HK-2 (cell line): Measurements from ENCODE around the gene ERN1.
"Not testable (repeated sequence)": the region's sequence is repeated elsewhere in the genome, so short reads cannot be mapped to it uniquely, and the experiment has no call there.

Experiments used
- DNase-seq: peaks from one replicate; pipeline ENCODE4 v3.0.0-alpha.2; 2018; ENCODE audit not compliant: unreplicated experiment

Gene ERN1

DNA sequence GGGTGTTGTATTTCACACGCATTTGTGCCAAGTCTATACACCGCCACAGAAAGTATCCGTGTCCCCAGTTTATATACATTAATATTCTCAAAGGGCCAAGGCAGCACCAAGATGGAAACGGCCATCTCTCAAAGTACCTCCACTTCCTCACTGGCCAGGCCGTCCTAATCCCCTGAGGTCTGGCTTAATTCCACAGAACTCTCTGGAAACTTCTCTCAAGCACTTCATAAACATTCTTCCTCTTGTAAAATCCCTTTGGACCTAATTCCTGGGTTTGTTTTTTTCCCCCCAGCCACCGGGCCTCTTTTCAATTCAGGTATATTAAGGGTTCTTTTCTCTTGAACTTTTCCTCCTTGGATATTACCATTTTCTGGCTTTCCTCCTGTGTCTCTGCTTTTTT is 5.1 kb upstream of the ERN1 start:
- DNase-seq = no peak

- no peak for DNase-seq
Measured at GRCh38 chr17:64134216-64134970, 4.4 kb upstream of the ERN1 start.

DNA sequence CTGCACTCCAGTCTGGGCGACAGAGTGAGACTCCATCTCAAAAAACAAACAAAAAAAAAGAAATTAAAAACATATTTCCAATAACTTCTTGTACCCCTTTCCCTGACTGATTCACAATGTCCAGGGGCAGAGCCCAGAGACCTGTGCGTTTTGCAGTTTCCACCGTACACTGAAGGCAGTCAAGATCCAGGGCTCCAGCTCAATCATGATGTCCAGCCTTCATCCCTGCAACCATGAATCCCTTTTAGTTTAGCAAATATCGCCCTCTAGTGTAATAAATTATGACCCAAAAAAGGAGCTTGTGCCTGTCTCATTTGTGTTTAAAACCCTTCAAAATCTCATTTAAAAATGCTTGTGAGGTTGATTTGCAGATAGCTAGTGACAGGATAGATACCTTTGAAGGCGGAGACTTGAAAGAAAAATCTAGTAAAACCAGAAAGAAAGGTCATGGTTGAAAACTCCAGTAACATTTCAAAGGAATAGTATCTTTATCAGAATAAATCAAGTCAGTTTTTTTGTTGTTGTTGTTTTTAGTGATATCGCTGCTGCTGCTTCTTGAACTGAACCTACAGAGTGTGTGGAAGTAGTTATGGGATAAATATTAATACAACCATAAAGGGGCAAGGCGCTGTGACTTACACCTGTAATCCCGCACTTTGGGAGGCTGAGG is 3.7 kb upstream of the ERN1 start:
- no peak for DNase-seq

DNA sequence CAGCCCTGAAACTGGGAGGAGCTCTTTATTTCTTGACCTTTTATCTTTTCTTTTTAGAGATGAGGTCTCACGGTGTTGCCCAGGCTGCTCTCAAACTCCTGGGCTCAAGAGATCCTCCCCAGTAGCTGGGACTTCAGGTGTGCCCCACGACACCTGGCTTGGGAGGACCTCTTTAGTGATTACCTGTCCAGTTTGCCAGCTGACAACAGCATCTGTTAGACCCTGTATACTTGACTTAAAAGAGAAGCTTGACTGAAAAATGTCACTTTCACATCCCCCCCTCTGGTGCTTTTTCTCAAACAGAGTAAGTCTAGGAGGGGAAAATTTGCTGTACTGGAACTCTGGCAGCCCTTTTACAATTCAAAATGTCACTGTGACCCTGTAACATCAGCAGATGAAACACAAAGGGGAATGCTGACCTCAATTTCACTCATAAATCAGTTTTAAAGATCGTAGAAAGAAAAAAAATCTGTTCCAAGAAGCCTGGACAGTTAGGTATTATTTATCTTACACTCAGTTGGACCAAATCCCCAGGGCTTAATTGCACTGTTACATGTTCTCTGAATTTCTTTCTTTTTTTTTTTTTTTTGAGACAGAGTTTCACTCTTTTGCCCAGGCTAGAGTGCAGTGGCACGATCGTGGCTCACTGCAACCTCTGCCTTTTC is 1.8 kb upstream of the ERN1 start:
- DNase-seq = no peak

DNA sequence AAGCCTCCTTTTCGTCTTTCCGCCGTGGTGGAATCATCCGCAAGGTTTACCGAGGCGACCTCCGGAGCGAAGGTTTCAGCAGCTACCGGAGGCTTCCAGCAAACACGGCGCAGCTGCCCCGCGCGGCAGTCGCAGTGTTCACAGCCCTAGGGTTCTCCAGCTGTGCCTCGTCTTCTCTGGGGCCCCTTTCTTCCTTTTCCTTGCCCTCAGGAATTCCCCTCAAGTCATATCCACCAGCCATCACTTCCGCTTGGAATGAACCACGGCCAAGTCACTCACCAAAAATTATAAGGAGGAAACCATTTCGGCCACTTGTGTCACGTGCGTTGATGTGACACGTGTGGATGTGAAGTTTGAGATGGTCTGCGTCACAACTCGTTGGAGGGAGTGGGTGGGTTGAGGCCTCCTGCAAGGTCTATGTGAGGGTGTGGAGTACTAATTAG is 636 bp upstream of the ERN1 start:
- DNase-seq = peak; percentile 68

DNA sequence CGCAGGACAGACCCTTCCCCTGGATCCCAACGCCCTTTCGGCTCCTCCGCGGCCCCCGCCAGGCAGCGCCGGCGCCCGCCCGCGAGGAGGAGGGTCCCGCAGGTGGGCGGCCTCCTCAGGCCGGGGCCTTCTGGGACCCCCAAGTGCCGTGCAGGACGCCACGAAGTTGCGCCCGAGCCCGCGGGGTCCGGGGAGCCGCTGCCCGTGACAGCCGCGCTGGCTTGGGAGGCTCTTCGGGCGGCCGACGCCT is 504 bp downstream of the ERN1 start:
- no peak for DNase-seq

DNA sequence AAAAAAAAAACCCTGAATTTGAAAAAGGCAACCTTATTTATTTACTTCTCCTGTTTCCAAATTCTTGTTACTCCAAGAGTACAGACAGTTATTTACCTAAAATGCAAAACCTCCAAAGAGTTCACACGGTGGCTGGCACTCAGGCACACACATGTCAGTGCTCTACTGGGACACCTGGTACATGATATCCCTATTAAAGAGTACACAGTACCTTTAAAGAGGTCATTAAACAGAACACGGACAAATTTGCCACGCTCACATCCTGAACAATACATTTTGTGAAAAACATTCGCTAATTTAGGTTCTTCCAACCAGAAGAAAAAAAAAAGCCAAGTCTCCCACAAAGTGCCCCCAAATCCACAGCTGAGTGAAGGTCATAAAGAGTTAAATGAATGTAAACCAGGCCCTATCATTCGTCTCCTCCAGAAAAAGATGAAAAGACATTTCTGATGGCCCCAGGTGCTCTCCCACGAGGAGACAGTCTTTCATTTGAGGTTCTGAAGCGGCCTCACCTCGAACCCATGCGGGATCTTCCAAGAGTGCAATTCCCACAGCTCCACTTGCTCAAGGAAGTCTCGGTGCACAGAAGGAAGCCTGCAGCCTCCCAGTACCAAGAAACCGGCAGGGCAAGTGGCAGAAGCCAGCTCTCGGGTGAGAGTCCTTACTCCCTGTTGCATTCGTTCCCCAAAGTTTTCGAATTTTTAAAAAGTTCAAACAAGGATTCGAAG is 993 bp downstream of the ERN1 start:
- DNase-seq = peak; percentile 47

DNA sequence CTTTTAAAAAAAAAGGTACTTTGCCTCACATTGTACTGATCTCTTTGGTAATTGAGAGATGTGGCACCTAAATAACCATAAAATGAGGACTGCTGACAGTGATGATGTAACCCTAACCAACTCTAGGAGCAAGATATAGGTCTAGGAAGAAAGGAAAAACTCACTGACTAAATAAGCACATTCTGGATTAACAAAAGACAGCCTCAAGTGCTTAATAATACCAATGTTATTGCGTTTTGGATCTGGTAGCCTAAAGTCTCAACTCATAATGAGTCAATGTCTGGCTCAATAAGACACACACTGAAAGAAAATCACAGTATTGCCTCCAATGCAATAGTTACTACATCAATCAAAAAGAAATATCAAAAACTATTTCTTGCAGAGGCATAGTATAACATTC is 3.0 kb downstream of the ERN1 start:
- DNase-seq = no peak

- no peak for DNase-seq
Measured at GRCh38 chr17:64125937-64126336, 4.0 kb downstream of the ERN1 start.

- no peak for DNase-seq
Measured at GRCh38 chr17:64124609-64125008, 5.3 kb downstream of the ERN1 start.

- no peak for DNase-seq
Measured at GRCh38 chr17:64123114-64123513, 6.8 kb downstream of the ERN1 start.

DNA sequence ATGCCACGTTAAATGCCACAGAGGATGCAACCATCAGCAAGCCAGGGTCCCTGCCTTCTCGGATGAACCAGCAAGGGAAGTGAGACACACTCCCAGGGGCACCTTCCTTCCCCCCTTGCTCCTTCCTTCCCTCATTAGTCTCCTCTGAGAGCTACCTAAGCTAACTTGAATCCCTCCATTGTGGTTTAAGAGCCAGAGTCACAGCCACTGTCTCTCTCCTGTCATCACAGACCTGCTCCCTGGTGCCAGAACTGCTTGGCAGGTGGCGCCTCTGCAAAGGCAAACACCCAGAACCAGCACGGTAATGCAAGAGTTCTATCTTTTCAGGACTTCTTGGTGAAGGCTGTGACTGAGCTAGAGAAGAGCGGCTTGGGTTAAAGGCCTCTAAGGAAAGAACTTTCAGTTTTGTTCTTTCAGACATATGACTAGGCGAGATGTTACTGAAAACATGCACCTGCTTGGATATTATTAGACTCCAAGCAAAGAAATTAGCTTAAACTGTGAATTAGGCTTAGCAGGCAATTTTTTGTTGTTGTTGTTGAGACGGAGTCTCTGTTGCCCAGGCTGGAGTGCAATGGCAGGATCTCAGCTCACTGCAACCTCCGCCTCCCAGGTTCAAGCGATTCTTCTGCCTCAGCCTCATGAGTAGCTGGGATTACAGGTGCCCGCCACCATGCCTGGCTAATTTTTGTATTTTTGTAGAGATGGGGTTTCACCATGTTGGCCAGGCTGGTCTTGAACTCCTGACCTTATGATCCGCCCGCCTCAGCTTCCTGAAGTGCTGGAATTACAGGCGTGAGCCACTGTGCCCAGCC is 8.8 kb downstream of the ERN1 start:
- DNase-seq = not testable (repeated sequence)

DNA sequence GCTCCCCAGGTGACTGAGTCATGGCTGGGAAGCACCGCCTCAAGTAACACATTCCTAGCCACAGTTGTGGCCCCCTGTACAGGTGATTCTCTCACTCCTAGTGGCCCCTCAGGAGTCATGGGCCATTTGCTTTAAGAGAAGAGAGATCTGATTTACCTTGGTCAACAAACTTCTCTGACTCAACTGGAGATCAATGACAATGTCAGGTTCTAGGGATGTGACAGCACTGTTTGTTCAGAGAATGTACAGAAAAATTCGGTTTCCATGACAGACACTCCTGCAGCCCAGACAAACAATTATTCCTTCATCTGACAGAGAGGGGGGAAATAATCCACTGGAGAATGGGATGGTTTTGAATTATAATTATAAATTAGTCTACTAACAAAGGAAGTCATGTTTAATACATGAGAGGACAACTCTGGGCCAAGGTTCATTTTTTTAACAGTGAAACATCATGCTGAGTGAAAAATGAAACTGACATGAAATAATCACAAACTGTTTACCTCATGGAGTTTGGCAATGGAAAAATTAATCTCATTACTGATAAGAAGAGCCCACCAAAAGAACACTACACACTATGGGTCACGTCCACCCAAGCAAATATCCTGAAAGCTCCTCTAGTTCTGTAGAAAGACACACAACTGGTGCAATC is 9.7 kb downstream of the ERN1 start:
- DNase-seq = no peak

GRCh38 chr17:64117981-64118979 is 11.7 kb downstream of the ERN1 start:
- no peak for DNase-seq

GRCh38 chr17:64115822-64116534 is 14.0 kb downstream of the ERN1 start:
- DNase-seq = no peak

GRCh38 chr17:64115043-64115698 is 14.8 kb downstream of the ERN1 start:
- no peak for DNase-seq

GRCh38 chr17:64113006-64113405 is 16.9 kb downstream of the ERN1 start:
- DNase-seq = no peak

DNA sequence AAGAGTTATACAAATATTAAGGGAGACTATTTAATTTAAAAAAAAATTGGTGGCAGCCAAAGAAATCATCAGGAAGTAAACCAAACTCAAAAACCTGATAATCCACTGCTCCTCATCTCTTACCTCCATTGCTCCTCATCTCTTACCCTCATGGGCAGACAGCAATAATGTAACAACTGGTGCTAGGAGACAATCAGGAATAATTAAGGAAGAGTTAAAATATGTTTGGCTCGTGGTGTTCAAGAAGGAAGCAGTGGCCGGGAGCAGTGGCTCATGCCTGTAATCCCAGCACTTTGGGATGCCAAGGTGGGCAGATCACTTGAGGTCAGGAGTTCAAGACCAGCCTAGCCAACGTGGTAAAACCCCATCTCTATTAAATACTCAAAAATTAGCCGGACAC is 18.1 kb downstream of the ERN1 start:
- no peak for DNase-seq
